Upper lobe of right lung (tissue), 1 donor: ENCODE measurements around the gene CIC. TPM values are rescaled to one million over a fixed set of nuclear protein-coding genes. Genes with fewer than 3 reads are reported as not detected.
A peak's percentile ranks its signal among the peaks of the same experiment; 100 is the strongest.

ENCODE experiments used
- ATAC-seq: fragments of 200-7000 bp; cut with Tn5 transposase; one replicate; pipeline ENCODE4 v1.9.1; 2020; ENCODE audit warnings: mild to moderate bottlenecking, moderate library complexity
- DNase-seq: peaks from one replicate; pipeline ENCODE4 v3.0.0-alpha.2; 2020
- H3K27ac ChIP-seq: fragments of 200-600 bp; one replicate; pipeline ENCODE4 v1.8.0; 2022
- H3K27me3 ChIP-seq: fragments of 200-600 bp; one replicate; pipeline ENCODE4 v1.8.0; 2022; ENCODE audit warnings: mild to moderate bottlenecking
- H3K36me3 ChIP-seq: fragments of 200-600 bp; one replicate; pipeline ENCODE4 v1.8.0; 2022
- H3K4me1 ChIP-seq: fragments of 200-600 bp; one replicate; pipeline ENCODE4 v1.8.0; 2022
- H3K4me3 ChIP-seq: fragments of 200-600 bp; one replicate; pipeline ENCODE4 v1.8.0; 2022; ENCODE audit warnings: mild to moderate bottlenecking
- H3K9me3 ChIP-seq: fragments of 200-600 bp; one replicate; pipeline ENCODE4 v1.8.0; 2022
- intact Hi-C: fragments of 100-400 bp; cut with DNase I; formaldehyde crosslinking; loops from one replicate; pipeline ENCODE4 v1.11.0; 2022
- total RNA-seq: library from RNA; stranded (reverse); fragmentation: NEBNext Ultra II Directional; extraction: Animal tissue kit (Norgen Biotek cat#: 25700); gene quantifications from one replicate; pipeline ENCODE4 v1.2.1, GENCODE V29; 2021
- TF ChIP-seq, protein P1 (sequence below): fragments of 200-600 bp; IDR thresholded peaks from one replicate; pipeline ENCODE4 v1.8.0; 2022; ENCODE audit warnings: antibody characterized with exemption
- donor health status: DM: no; HTN: yes; CAD: no; lungs with severe emphysema.

The CIC gene
- total RNA-seq, 1 donor from 2014 or later, result 76.7 TPM

DNA sequence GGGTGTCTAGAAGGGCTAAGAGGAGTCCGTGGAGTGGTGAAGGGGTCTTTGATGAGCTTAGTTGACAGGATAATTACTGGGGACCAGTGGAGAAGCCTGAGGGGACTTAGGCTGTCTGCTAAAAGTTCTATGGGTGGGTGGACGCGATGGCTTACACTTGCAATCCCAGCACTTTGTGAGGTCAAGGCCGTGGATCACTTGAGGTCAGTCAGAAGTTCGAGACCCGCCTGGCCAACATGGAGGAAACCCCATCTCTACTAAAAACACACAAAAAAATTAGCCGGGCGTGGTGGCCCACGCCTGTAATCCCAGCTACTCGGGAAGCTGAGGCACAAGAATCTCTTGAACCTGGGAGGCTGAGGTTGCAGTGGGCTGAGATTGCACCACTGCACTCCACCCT, 23.8 kb upstream of the CIC start:
- peaks cover 12% of the 10 kb centered on the region for H3K36me3 ChIP-seq
- TF ChIP-seq, protein P1, sequence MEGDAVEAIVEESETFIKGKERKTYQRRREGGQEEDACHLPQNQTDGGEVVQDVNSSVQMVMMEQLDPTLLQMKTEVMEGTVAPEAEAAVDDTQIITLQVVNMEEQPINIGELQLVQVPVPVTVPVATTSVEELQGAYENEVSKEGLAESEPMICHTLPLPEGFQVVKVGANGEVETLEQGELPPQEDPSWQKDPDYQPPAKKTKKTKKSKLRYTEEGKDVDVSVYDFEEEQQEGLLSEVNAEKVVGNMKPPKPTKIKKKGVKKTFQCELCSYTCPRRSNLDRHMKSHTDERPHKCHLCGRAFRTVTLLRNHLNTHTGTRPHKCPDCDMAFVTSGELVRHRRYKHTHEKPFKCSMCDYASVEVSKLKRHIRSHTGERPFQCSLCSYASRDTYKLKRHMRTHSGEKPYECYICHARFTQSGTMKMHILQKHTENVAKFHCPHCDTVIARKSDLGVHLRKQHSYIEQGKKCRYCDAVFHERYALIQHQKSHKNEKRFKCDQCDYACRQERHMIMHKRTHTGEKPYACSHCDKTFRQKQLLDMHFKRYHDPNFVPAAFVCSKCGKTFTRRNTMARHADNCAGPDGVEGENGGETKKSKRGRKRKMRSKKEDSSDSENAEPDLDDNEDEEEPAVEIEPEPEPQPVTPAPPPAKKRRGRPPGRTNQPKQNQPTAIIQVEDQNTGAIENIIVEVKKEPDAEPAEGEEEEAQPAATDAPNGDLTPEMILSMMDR, result no peak
- no peaks in the 10 kb centered on the region for H3K27me3 ChIP-seq
- H3K9me3 ChIP-seq, result no peaks in the 10 kb centered on the region
- DNase-seq (no peak), ATAC-seq (no peak)
- peak overlapping the region; percentile 90 for H3K27ac ChIP-seq
- H3K4me3 ChIP-seq, result peak overlapping the region; percentile 88
- H3K4me1 ChIP-seq, result peaks cover 35% of the 10 kb centered on the region
- intact Hi-C loops, result no loop called here

DNA sequence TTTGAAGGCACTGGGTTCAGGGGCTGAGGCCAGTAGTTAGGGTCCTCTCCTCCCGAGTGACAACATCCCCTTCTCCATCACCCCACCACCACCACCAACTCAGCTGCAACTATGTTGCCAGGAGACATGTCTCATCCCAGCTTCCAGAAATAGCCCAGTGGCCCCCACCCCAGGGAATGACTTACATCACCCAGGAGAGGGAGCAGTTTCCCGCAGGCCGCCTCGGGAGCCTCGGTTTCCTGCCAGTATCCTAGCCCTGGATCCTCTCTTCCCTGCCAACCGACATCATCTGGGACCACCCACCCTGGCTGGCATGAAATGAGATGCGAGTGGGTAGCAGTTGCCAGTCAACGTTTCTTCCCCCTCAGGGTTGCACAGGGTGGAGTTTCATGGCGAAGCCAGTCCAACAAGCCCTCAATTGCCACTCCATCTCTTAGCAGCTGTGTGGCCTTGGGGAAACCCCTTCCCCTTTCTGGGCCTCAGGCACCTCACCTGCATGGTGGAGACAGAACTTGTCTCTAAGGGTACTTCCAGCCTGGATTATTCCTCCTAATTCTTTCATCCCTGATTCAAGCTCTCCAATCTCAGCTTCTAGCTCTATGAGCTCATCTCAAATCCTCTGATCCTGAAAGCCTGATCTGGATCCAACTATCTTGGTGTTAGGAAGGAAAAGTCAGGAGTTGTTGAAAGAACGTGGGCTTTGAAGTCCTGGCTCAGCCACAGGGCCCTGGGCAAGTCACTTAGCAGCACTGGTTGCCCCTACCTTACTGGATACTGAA, 22.7 kb upstream of the CIC start:
- H3K36me3 ChIP-seq, result peaks cover 12% of the 10 kb centered on the region
- intact Hi-C loops, result no loop called here
- H3K9me3 ChIP-seq, result no peaks in the 10 kb centered on the region
- ATAC-seq, result no peak
- no peak overlapping the region for H3K4me3 ChIP-seq
- TF ChIP-seq, protein P1, result peak; percentile 56
- DNase-seq, result peak; percentile 76
- no peak overlapping the region for H3K27ac ChIP-seq
- no peaks in the 10 kb centered on the region for H3K27me3 ChIP-seq
- H3K4me1 ChIP-seq, result peaks cover 34% of the 10 kb centered on the region

DNA sequence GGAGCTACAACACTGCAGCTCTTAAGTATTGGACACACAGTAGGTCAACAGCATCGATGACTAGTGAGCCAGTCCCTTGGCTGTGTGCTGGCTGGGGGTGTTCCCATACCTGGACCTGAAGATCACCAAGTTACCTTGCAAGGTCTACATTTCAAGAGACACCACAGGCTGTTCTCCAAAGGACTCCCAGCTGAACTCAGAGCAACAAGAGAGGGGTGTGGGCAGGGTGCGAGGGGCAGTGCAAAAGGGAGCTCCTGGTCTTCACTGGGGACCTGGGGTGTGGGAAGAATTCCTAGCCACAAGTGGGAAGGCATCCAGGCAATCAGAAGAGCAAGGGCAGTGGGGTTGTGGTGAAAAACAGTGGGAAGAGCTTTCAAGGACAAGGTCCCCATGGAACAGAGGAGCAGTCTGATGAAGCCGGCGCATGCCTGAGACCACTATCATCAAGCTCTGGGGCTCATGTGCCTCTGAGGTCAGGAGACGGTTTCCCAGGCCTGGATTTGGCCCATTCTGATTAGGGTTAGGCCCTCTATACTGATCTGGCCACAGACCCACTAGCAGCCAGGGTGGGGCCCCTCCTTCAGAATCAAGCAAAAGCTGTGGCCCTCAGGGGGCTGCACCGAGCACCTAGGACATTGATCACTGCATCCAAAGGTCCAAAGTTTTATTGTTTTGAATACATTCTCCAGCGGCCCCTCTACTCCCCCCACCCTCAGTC, 22.0 kb upstream of the CIC start:
- H3K9me3 ChIP-seq, result no peaks in the 10 kb centered on the region
- H3K4me3 ChIP-seq, result no peak overlapping the region
- no peaks in the 10 kb centered on the region for H3K27me3 ChIP-seq
- TF ChIP-seq, protein P1, result no peak
- ATAC-seq (no peak), DNase-seq (no peak)
- intact Hi-C loops, result no loop called here
- H3K4me1 ChIP-seq, result peaks cover 36% of the 10 kb centered on the region
- peaks cover 12% of the 10 kb centered on the region for H3K36me3 ChIP-seq
- H3K27ac ChIP-seq, result no peak overlapping the region

DNA sequence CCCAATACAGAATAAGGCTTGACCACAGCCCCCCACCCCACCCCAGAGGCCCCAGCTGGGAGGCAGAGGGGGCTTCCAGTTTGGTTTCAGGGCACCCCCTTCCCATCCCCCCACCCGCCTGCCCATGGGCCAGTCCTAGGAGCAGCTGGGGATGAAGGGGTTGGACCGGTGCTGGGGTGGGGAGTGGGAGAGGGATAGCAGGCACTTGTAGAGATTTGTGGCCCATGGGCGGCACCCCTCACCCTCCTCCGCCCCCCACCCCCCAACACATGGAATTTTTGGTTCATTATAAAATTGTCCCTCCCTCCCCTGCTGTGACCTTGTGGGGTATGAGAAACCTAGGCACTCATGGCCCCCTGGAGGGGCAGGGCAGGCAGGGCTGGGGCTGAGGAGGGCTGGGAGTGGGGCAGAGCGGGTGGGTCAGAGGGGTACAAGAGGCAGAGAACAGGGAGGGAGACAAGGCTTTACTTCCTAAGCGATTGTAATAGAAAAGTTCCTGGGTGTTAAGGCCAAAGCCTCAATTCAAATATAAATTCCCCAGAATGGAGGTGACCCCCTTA, 21.3 kb upstream of the CIC start:
- H3K27ac ChIP-seq, result no peak overlapping the region
- no peak for DNase-seq
- peaks cover 12% of the 10 kb centered on the region for H3K36me3 ChIP-seq
- H3K27me3 ChIP-seq, result no peaks in the 10 kb centered on the region
- H3K9me3 ChIP-seq, result no peaks in the 10 kb centered on the region
- intact Hi-C loops, result no loop called here
- H3K4me1 ChIP-seq, result peaks cover 43% of the 10 kb centered on the region
- H3K4me3 ChIP-seq, result no peak overlapping the region
- no peak for ATAC-seq
- TF ChIP-seq, protein P1, result no peak

DNA sequence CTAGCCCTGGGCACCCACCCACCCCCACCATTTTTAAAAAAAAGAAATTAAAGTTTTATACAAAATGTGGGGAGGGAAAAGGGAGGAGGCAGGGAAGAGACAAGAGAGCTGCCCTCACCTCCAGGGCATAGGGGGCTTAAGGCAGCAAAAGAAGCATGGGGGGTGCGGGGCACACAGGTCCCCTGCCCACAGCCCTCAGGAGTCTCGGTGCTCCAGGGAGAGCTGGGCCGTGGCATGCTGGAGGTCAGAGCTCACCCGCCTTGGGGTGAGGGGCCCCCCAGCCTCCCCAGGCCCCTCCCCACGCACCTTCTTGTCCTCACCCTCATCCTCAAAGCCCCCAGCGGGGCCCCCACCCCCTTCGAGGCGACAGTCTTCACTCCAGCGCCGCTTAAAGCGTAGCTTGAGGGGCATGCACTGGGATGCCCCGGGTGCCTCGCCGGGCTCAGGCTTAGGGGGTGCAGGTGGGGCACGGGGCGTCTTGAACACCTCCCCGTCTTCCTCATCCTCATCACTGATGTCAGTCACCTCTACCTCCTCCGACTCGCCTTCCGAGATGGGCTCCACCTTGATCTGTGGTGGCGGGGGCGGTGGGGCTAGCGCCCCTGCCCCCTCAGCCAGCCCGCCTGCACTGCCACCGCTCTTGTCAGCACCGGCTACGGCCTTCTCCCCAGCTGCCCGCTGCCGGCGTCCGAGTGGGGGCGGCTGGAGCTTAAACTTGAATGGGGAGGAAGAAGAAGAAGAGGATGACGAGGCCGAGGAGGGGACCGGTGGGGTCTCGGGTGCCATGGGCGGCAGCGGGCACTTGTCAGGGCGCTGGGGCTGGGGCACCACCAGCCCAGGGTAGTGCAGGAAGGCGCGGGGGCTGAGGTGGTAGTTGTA, 20.5 kb upstream of the CIC start:
- H3K9me3 ChIP-seq, result no peaks in the 10 kb centered on the region
- peaks cover 12% of the 10 kb centered on the region for H3K36me3 ChIP-seq
- TF ChIP-seq, protein P1, result no peak
- intact Hi-C loops, result no loop called here
- ATAC-seq, result no peak
- no peak overlapping the region for H3K4me3 ChIP-seq
- H3K27ac ChIP-seq, result no peak overlapping the region
- DNase-seq, result no peak
- no peaks in the 10 kb centered on the region for H3K27me3 ChIP-seq
- peaks cover 45% of the 10 kb centered on the region for H3K4me1 ChIP-seq
